ENCODE results near the gene BHLHA9. TPM values are rescaled to one million over a fixed set of nuclear protein-coding genes. Genes with fewer than 3 reads are reported as not detected.

Gene BHLHA9
- total and polyA plus RNA-seq, 2 donors (not counting 3 experiments of a cell fraction or from before 2014, with no cell fraction given), result not detected

GRCh38 chr17:1223662-1224061 lies 46.6 kb upstream of the BHLHA9 start:
- no peaks in the 10 kb centered on the region for H3K4me1 ChIP-seq (ENCODE audit: control insufficient read depth, extremely low read depth, insufficient read depth, low read length)
- no peaks in the 10 kb centered on the region for H3K9me1 ChIP-seq (replicated peaks; ENCODE audit: control insufficient read depth, extremely low read depth, insufficient read depth, low read length)
- no peak overlapping the region for H3K9ac ChIP-seq (replicated peaks; ENCODE audit: extremely low read depth, insufficient read depth, low read length)
- H3K4me3 ChIP-seq (replicated peaks in 1 of 3; ENCODE audit: insufficient read depth in 1 of 3, low read depth in 1 of 3, low read length in 3 of 3), result no peak overlapping the region
- dilution Hi-C loops (cut with MboI; ENCODE audit: extremely low pct_ligation_motif_present, low sequenced_read_pairs) (no loop called here), intact Hi-C loops (cut with micrococcal nuclease) (no loop called here)
- no peak overlapping the region for H3K4me2 ChIP-seq (ENCODE audit: insufficient read depth, low read length)
- DNase-seq (ENCODE audit: low read depth, low spot score) (no peak), FAIRE-seq (no peak)
- H3K79me2 ChIP-seq (ENCODE audit: control insufficient read depth, insufficient read depth, low read length), result no peaks in the 10 kb centered on the region
- peaks cover 17 to 21% of the 10 kb centered on the region in 2 experiments for H3K27me3 ChIP-seq (ENCODE audit: control insufficient read depth in 2 of 2, insufficient read depth in 2 of 2, low read length in 2 of 2)
- no peaks in the 10 kb centered on the region for H3K36me3 ChIP-seq (ENCODE audit: control insufficient read depth in 2 of 2, extremely low read depth in 1 of 2, insufficient read depth in 2 of 2, low read length in 2 of 2)
- H3K9me3 ChIP-seq (replicated peaks; ENCODE audit: control insufficient read depth, insufficient read depth, low read length), result no peaks in the 10 kb centered on the region
- no peak overlapping the region for H2AFZ ChIP-seq (ENCODE audit: low read depth, low read length)
- TF ChIP-seq FOS (IDR thresholded peaks at IDR 0.05; ENCODE audit: borderline replicate concordance, insufficient read depth, low read length) (no peak), MYC (IDR thresholded peaks at IDR 0.05; ENCODE audit: low read depth, low read length) (no peak), EZH2 (IDR thresholded peaks at IDR 0.05; ENCODE audit: borderline replicate concordance, low read depth, low read length, severe bottlenecking) (no peak), POLR2AphosphoS5 (IDR thresholded peaks at IDR 0.05; ENCODE audit: insufficient read depth, low read depth, low read length) (no peak), CTCF (IDR thresholded peaks at IDR 0.05; ENCODE audit: extremely low read depth in 1 of 2, insufficient read depth in 1 of 2, low read depth in 1 of 2, low read length in 2 of 2) (no peak), MAX (IDR thresholded peaks at IDR 0.05; ENCODE audit: insufficient read depth, insufficient read length) (no peak), POLR2A (IDR thresholded peaks at IDR 0.05; ENCODE audit: low read depth, low read length) (no peak), JUN (IDR thresholded peaks at IDR 0.05; ENCODE audit: borderline replicate concordance, insufficient read depth, insufficient read length, low read depth) (no peak), GATA2 (IDR thresholded peaks at IDR 0.05; ENCODE audit: insufficient read depth, insufficient read length, low read depth, low read length) (no peak)
- CTCF ChIA-PET, result no interaction called here
- H4K20me1 ChIP-seq (replicated peaks; ENCODE audit: control insufficient read depth, extremely low read depth, insufficient read depth, low read length), result no peaks in the 10 kb centered on the region
- no peak overlapping the region for H3K27ac ChIP-seq (ENCODE audit: insufficient read depth, low read depth, low read length)
- no TSS peak for BruUV-seq (replicated peaks)
- POLR2A ChIA-PET, result no interaction called here

Data from endothelial cell of umbilical vein (primary cell).